SK-N-SH (cell line): ENCODE data around the gene GLMP.

Experiments used
- ELF1 ChIP-seq: IDR thresholded peaks from 2 replicates; pipeline ENCODE4 v1.4.0; 2012
- EZH2phosphoT487 ChIP-seq: fragments of 200-600 bp; sonication (generic); IDR thresholded peaks from 2 replicates; pipeline ENCODE4 v1.6.1; 2017; ENCODE audit warnings: low read depth, mixed run types, mild to moderate bottlenecking, antibody characterized with exemption, moderate library complexity, borderline replicate concordance
- TF ChIP-seq, protein P1 (sequence below): fragments of 200-600 bp; sonication (generic); IDR thresholded peaks from 2 replicates; pipeline ENCODE4 v1.6.1; 2017; ENCODE audit warnings: antibody characterized with exemption, mild to moderate bottlenecking, moderate library complexity
- TF ChIP-seq, protein P2 (sequence below): IDR thresholded peaks from 2 replicates; pipeline ENCODE4 v1.6.1; 2012; ENCODE audit warnings: mild to moderate bottlenecking, low read depth, low read length, moderate library complexity

DNA sequence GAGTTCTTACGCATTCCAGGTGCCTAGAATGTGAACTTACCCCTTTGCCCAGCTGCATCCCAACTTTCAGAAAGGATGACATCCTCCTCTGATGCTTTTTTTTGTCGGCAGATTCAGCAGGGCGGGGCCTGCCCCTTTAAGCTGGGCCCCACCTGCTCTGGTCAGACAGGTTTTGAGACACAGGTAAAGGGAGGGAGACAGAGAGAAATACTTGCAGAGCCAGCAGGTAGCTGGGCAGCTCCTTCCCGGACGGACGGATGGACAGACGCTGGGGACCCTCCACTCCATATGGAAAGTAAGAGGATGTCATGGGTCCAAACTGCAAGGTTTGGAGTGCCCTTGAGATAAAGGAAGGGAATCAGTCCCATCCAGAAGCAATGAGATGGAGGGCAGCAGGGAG, 11.4 kb downstream of the GLMP start, which contains the start of gene TMEM79:
- TF ChIP-seq, protein P1, sequence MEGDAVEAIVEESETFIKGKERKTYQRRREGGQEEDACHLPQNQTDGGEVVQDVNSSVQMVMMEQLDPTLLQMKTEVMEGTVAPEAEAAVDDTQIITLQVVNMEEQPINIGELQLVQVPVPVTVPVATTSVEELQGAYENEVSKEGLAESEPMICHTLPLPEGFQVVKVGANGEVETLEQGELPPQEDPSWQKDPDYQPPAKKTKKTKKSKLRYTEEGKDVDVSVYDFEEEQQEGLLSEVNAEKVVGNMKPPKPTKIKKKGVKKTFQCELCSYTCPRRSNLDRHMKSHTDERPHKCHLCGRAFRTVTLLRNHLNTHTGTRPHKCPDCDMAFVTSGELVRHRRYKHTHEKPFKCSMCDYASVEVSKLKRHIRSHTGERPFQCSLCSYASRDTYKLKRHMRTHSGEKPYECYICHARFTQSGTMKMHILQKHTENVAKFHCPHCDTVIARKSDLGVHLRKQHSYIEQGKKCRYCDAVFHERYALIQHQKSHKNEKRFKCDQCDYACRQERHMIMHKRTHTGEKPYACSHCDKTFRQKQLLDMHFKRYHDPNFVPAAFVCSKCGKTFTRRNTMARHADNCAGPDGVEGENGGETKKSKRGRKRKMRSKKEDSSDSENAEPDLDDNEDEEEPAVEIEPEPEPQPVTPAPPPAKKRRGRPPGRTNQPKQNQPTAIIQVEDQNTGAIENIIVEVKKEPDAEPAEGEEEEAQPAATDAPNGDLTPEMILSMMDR: no peak
- TF ChIP-seq, protein P2, sequence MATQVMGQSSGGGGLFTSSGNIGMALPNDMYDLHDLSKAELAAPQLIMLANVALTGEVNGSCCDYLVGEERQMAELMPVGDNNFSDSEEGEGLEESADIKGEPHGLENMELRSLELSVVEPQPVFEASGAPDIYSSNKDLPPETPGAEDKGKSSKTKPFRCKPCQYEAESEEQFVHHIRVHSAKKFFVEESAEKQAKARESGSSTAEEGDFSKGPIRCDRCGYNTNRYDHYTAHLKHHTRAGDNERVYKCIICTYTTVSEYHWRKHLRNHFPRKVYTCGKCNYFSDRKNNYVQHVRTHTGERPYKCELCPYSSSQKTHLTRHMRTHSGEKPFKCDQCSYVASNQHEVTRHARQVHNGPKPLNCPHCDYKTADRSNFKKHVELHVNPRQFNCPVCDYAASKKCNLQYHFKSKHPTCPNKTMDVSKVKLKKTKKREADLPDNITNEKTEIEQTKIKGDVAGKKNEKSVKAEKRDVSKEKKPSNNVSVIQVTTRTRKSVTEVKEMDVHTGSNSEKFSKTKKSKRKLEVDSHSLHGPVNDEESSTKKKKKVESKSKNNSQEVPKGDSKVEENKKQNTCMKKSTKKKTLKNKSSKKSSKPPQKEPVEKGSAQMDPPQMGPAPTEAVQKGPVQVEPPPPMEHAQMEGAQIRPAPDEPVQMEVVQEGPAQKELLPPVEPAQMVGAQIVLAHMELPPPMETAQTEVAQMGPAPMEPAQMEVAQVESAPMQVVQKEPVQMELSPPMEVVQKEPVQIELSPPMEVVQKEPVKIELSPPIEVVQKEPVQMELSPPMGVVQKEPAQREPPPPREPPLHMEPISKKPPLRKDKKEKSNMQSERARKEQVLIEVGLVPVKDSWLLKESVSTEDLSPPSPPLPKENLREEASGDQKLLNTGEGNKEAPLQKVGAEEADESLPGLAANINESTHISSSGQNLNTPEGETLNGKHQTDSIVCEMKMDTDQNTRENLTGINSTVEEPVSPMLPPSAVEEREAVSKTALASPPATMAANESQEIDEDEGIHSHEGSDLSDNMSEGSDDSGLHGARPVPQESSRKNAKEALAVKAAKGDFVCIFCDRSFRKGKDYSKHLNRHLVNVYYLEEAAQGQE: no peak
- TF ChIP-seq EZH2phosphoT487 (no peak), ELF1 (no peak)
